GM13976 (cell line): ENCODE results near the gene PLAA.

Experiments
- DNase-seq: peaks from one replicate; pipeline ENCODE4 v3.0.0; 2012; ENCODE audit warnings: low spot score
- in situ Hi-C: fragments of 300-500 bp; cut with MboI; formaldehyde crosslinking; loops from one replicate; pipeline ENCODE4 v1.12.0; 2022; ENCODE audit warnings: low sequenced_read_pairs, mixed read lengths, inconsistent platforms; ENCODE audit not compliant: unreplicated experiment
- TF ChIP-seq, protein P1 (sequence below): IDR thresholded peaks from 2 replicates; pipeline ENCODE4 v1.5.1; 2012; ENCODE audit warnings: borderline replicate concordance, mild to moderate bottlenecking; ENCODE audit not compliant: insufficient read depth; ENCODE audit errors: extremely low read depth, missing control alignments, control extremely low read depth

Gene PLAA

DNA sequence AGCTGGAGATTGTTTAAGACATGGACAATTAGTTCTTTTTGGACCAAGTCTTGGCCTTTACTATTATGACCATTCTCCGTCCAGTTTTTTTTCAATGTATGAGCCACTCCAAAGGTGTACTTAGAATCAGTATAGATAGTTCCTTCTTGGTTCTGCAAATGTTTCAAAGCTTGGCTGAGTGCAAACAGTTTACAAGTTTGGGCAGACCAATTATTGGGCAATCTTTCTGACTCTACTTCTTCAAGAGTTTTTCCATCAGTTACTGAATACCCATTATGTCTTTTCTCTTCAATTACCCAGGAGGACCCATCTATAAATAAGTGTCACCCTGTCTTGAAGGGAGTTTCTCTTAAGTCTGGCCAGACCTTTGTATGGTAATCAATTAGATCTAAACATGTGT is 24.7 kb upstream of the PLAA start:
- TF ChIP-seq, protein P1, sequence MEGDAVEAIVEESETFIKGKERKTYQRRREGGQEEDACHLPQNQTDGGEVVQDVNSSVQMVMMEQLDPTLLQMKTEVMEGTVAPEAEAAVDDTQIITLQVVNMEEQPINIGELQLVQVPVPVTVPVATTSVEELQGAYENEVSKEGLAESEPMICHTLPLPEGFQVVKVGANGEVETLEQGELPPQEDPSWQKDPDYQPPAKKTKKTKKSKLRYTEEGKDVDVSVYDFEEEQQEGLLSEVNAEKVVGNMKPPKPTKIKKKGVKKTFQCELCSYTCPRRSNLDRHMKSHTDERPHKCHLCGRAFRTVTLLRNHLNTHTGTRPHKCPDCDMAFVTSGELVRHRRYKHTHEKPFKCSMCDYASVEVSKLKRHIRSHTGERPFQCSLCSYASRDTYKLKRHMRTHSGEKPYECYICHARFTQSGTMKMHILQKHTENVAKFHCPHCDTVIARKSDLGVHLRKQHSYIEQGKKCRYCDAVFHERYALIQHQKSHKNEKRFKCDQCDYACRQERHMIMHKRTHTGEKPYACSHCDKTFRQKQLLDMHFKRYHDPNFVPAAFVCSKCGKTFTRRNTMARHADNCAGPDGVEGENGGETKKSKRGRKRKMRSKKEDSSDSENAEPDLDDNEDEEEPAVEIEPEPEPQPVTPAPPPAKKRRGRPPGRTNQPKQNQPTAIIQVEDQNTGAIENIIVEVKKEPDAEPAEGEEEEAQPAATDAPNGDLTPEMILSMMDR, result no peak
- in situ Hi-C loops, result no loop called here
- DNase-seq, result no peak

DNA sequence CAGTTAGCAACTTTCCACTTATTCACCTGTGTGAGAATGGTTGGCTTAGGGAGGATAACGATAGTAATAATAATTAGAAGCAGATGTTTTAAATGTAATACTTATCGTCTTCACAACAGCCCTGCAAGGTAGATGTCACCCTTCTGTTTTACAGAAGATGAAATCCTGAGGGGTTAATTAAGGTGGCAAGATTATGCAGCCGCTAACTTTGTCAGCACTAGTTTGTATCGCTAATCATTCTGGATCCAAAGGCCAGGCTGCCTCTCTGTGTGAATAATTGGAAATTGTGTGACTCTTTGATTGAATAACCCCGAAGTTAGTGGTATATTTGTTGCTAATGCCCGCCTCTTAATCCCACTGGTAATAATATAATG is 9.8 kb upstream of the PLAA start:
- DNase-seq, result no peak
- in situ Hi-C loops, result no loop called here
- TF ChIP-seq, protein P1, result no peak

DNA sequence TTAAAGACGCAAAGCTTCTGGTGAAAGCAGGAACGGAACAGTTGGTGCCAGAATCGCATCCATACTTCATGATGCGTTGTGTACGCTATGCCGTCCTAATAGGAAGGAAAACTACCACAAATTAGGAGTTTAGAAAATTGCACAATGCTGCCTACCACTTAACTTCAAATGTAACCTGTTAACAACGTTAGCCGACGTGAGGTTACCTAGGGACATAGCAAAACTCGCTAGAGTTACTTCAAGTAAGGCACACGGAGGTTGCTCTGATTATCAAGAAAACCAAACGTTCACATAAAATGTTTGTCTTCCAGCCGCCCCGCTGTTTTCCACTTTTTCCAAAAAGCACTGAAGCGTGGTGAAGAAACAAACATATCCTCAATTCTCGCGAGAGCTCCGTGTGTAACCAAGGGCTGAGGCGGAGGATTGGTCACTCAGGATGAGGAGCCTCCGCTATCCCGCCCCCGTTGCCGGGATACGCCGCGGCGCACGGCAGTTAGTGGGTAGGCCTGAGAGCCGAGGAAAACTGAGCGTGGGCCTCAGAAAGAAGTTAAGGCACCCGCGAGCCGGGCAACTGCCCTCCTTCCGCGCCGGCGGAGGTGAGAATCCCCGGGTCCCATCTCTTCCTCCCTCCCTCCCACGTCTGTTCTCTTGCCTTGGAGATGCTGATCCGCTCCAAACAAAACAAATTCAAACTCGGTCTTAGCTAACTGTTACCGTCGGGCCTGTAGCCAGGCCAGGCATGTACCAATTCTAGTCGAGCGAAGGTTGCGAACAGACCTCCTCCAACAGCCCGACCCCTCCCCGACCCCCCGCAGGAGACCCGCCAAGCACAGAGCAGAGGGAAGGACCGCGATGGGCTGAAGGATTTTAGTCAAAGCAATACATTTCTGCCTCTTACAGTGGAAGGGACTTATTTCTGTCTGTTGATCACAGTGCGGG is 9.1 kb upstream of the PLAA start, which contains the start of gene IFT74:
IFT74 (plus strand) TSS at position 492 of the 939 bp plus-strand sequence. CDS start 5,556 bp downstream, outside the sequence.
- DNase-seq, result peak; percentile 97
- in situ Hi-C loops, result no loop called here
- TF ChIP-seq, protein P1, result no peak

DNA sequence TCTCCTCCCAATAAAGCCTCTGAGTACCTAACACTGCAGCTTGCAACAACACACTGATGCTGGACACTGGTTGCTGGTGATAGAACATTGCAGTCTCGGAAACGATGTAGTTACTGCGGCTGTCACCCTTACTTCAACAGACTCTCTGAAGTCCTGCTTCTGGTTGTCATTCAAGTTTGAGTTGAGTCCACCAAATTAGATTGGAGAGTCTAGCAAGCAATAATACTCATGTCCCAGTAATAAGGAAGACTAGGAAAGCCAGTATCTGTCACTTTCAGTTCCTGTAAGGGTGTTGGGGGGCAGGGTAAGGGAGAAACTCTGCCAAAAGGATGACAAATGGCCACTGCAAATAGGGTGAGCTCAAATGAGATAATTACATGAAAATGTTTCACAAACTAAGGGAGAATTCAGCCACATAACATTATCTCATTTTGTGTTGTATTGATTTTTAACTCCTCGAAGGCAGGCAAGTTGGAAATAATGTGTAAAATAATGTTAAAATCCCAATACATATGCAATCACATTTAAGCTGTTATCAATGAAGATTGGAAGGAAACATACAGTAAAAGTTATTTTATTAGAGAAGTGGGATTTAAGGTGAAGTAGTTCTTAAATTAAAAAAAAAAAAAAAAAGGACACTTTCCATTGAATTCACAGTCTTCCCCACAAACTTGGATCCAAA is 8.3 kb upstream of the PLAA start:
- TF ChIP-seq, protein P1, result no peak
- in situ Hi-C loops, result no loop called here
- DNase-seq, result no peak

DNA sequence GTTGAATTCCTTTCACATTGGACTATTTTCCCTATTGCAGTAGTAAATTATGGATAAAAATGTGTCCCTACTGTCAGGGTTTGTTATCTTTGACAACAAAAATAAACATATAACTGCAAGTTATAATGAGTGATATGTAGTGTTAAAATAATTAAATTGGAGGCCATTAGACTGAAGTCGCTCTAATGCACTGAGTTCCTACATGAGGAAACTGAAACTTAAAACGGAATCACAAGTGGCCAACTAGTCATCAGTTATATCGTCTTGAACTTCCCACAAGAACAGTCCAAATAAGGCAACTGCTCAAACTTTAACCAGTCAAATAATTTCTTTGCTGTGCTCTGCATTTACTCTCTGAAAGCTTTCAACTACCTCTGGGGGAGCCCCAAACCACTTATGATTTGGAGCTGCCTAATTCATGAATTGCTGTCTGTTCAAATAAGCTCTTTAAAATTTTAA is 7.0 kb upstream of the PLAA start:
- TF ChIP-seq, protein P1, result no peak
- DNase-seq, result no peak
- in situ Hi-C loops, result no loop called here

DNA sequence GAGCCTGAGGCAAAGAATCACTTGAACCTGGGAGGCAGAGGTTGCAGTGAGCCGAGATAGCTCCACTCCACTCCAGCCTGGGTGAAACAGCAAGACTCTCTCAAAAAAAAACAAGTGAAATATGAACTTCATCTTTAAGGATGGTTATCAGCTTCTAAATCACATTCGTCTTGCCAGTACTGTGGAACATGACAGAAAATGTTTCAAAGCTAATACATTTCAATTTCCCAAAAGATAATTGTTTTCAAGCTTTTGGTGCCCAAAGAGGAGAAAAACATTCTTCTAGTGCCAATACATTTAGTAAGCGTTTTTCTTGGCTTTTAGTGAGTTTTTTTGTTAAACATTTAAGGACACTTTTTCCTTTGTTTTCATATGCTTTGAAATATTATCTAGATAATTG is 4.8 kb upstream of the PLAA start:
- DNase-seq, result no peak
- TF ChIP-seq, protein P1, result no peak
- in situ Hi-C loops, result no loop called here
